H9 (cell line): ENCODE results near the gene SFXN5. TPM values are rescaled to one million over a fixed set of nuclear protein-coding genes. Genes with fewer than 3 reads are reported as not detected.
A peak's percentile ranks its signal among the peaks of the same experiment; 100 is the strongest.

Experiments used
- DNase-seq: peaks from one replicate; pipeline ENCODE4 v3.0.0-alpha.2; 2017
- H2AFZ ChIP-seq: one replicate; pipeline ENCODE4 v1.6.1; 2013; ENCODE audit warnings: mild to moderate bottlenecking, low read length, control low read depth, moderate library complexity
- H2AK5ac ChIP-seq: 2 replicates; pipeline ENCODE4 v1.6.1; 2013; ENCODE audit warnings: low read length, control low read depth, mixed read lengths; ENCODE audit not compliant: insufficient read length
- H2BK120ac ChIP-seq: one replicate; pipeline ENCODE4 v1.6.1; 2013; ENCODE audit warnings: low read depth, mild to moderate bottlenecking, low read length, control low read depth, inconsistent platforms; ENCODE audit not compliant: poor library complexity, severe bottlenecking
- H2BK12ac ChIP-seq: 2 replicates; pipeline ENCODE4 v1.6.1; 2013; ENCODE audit warnings: low read length, control low read depth, mixed read lengths, low read depth; ENCODE audit not compliant: insufficient read length
- H2BK15ac ChIP-seq: 2 replicates; pipeline ENCODE4 v1.6.1; 2013; ENCODE audit warnings: low read depth, low read length, control low read depth
- H2BK20ac ChIP-seq: one replicate; pipeline ENCODE4 v1.6.1; 2013; ENCODE audit warnings: low read depth, mild to moderate bottlenecking, low read length, control low read depth, inconsistent platforms; ENCODE audit not compliant: poor library complexity, severe bottlenecking
- H2BK5ac ChIP-seq: 2 replicates; pipeline ENCODE4 v1.6.1; 2013; ENCODE audit warnings: low read length, control low read depth, mixed read lengths; ENCODE audit not compliant: insufficient read length
- H3K14ac ChIP-seq: 2 replicates; pipeline ENCODE4 v1.6.1; 2013; ENCODE audit warnings: low read length, control low read depth; ENCODE audit not compliant: insufficient read depth
- H3K18ac ChIP-seq: 2 replicates; pipeline ENCODE4 v1.6.1; 2013; ENCODE audit warnings: low read depth, mild to moderate bottlenecking, mixed read lengths, low read length, control low read depth; ENCODE audit not compliant: insufficient read length
- H3K23ac ChIP-seq: 2 replicates; pipeline ENCODE4 v1.6.1; 2013; ENCODE audit warnings: low read length, control low read depth, mixed read lengths, low read depth; ENCODE audit not compliant: insufficient read length
- H3K23me2 ChIP-seq: 2 replicates; pipeline ENCODE4 v1.6.1; 2013; ENCODE audit warnings: low read depth, mild to moderate bottlenecking, mixed read lengths, low read length, control low read depth; ENCODE audit not compliant: insufficient read length, poor library complexity, severe bottlenecking
- H3K27ac ChIP-seq: 2 replicates; pipeline ENCODE4 v1.5.1; 2013; ENCODE audit warnings: low read length, control low read depth, mixed read lengths, low read depth; ENCODE audit not compliant: insufficient read length
- H3K27me3 ChIP-seq: 2 replicates; pipeline ENCODE4 v1.6.1; 2013; ENCODE audit warnings: low read length, control low read depth, inconsistent platforms; ENCODE audit not compliant: insufficient read depth
- H3K4ac ChIP-seq: 2 replicates; pipeline ENCODE4 v1.6.1; 2013; ENCODE audit warnings: low read depth, mild to moderate bottlenecking, control low read depth, inconsistent platforms, low read length, moderate library complexity
- H3K4me1 ChIP-seq: 2 replicates; pipeline ENCODE4 v1.6.1; 2013; ENCODE audit warnings: low read length, control low read depth, inconsistent platforms; ENCODE audit not compliant: insufficient read depth
- H3K4me2 ChIP-seq: 2 replicates; pipeline ENCODE4 v1.6.1; 2013; ENCODE audit warnings: low read length, control low read depth, mixed read lengths; ENCODE audit not compliant: insufficient read length, insufficient read depth
- H3K56ac ChIP-seq: 2 replicates; pipeline ENCODE4 v1.6.1; 2013; ENCODE audit warnings: low read depth, mild to moderate bottlenecking, mixed read lengths, low read length, control low read depth; ENCODE audit not compliant: insufficient read length
- H3K79me1 ChIP-seq: 2 replicates; pipeline ENCODE4 v1.6.1; 2013; ENCODE audit warnings: low read depth, mild to moderate bottlenecking, moderate library complexity, low read length, control low read depth, inconsistent platforms; ENCODE audit not compliant: insufficient read depth, poor library complexity, severe bottlenecking
- H3K79me2 ChIP-seq: 2 replicates; pipeline ENCODE4 v1.6.1; 2013; ENCODE audit warnings: low read length, control low read depth, inconsistent platforms; ENCODE audit not compliant: insufficient read depth
- H3K9ac ChIP-seq: 2 replicates; pipeline ENCODE4 v1.6.1; 2013; ENCODE audit warnings: low read length, control low read depth, mixed read lengths; ENCODE audit not compliant: insufficient read length; ENCODE audit errors: extremely low read depth
- H3K9me3 ChIP-seq: one replicate; pipeline ENCODE4 v1.6.1; 2013; ENCODE audit warnings: low read depth, low read length, inconsistent platforms; ENCODE audit not compliant: control insufficient read depth
- H3T11ph ChIP-seq: one replicate; pipeline ENCODE4 v1.6.1; 2013; ENCODE audit warnings: mild to moderate bottlenecking, low read length, control low read depth, inconsistent platforms
- H4K20me1 ChIP-seq: one replicate; pipeline ENCODE4 v1.6.1; 2013; ENCODE audit not compliant: control insufficient read depth, insufficient read length, insufficient read depth
- H4K5ac ChIP-seq: 2 replicates; pipeline ENCODE4 v1.6.1; 2013; ENCODE audit warnings: low read depth, mild to moderate bottlenecking, mixed read lengths, low read length, control low read depth; ENCODE audit not compliant: insufficient read length
- H4K8ac ChIP-seq: replicated peaks from 2 replicates; pipeline ENCODE4 v1.6.1; 2013; ENCODE audit warnings: low read length, control low read depth, mixed read lengths, low read depth; ENCODE audit not compliant: insufficient read length
- H4K91ac ChIP-seq: 2 replicates; pipeline ENCODE4 v1.6.1; 2013; ENCODE audit warnings: low read depth, mild to moderate bottlenecking, moderate library complexity, mixed read lengths, low read length, control low read depth; ENCODE audit not compliant: insufficient read length
- H3K27ac Mint-ChIP-seq, 3 experiments: 2 replicates in 2 of 3; 3 replicates in 1 of 3; pipeline ENCODE4 v1.8.0; 2020 to 2021; ENCODE audit warnings: mixed read lengths in 3 of 3, mild to moderate bottlenecking in 1 of 3, moderate library complexity in 1 of 3
- H3K27me3 Mint-ChIP-seq: 2 replicates; pipeline ENCODE4 v1.8.0; 2021; ENCODE audit warnings: low read depth, mild to moderate bottlenecking, moderate library complexity, mixed read lengths
- H3K36me3 Mint-ChIP-seq, 3 experiments: 2 replicates in 2 of 3; 3 replicates in 1 of 3; pipeline ENCODE4 v1.8.0; 2020 to 2021; ENCODE audit warnings: low read depth in 3 of 3, mixed read lengths in 3 of 3; ENCODE audit not compliant: insufficient read depth in 1 of 3
- H3K4me1 Mint-ChIP-seq, 2 experiments: 2 replicates each; pipeline ENCODE4 v1.8.0; 2020; ENCODE audit warnings: mixed read lengths in 2 of 2
- H3K4me3 Mint-ChIP-seq, 2 experiments: 2 replicates in 1 of 2; 3 replicates in 1 of 2; pipeline ENCODE4 v1.8.0; 2020 to 2021; ENCODE audit warnings: mild to moderate bottlenecking in 2 of 2, mixed read lengths in 2 of 2, moderate library complexity in 1 of 2
- H3K9me3 Mint-ChIP-seq, 2 experiments: 2 replicates in 1 of 2; 3 replicates in 1 of 2; pipeline ENCODE4 v1.8.0; 2020; ENCODE audit warnings: mild to moderate bottlenecking in 2 of 2, mixed read lengths in 2 of 2, moderate library complexity in 1 of 2
- WGBS: extraction: QIAGEN DNeasy Blood & Tissue Kit; methylation state at CpG from one replicate; pipeline ENCODE4 v1.1.7; 2013; ENCODE audit warnings: missing lambda C conversion rate, low lambda C conversion rate, mixed read lengths; ENCODE audit not compliant: insufficient read length; ENCODE audit errors: extremely low coverage; 5-methylcytosine and 5-hydroxymethylcytosine counted together
- total RNA-seq: library from RNA; stranded (reverse); gene quantifications from 2 replicates; pipeline ENCODE4 v1.2.1, GENCODE V29; 2021
- TF ChIP-seq, protein P1 (sequence below): fragments of 200-600 bp; sonication (generic); conservative IDR thresholded peaks from 3 replicates; pipeline ENCODE4 v1.8.0; 2021; ENCODE audit warnings: antibody characterized with exemption, mild to moderate bottlenecking

The SFXN5 gene
- total RNA-seq, 1 experiment from 2014 or later: 30.9 TPM

DNA sequence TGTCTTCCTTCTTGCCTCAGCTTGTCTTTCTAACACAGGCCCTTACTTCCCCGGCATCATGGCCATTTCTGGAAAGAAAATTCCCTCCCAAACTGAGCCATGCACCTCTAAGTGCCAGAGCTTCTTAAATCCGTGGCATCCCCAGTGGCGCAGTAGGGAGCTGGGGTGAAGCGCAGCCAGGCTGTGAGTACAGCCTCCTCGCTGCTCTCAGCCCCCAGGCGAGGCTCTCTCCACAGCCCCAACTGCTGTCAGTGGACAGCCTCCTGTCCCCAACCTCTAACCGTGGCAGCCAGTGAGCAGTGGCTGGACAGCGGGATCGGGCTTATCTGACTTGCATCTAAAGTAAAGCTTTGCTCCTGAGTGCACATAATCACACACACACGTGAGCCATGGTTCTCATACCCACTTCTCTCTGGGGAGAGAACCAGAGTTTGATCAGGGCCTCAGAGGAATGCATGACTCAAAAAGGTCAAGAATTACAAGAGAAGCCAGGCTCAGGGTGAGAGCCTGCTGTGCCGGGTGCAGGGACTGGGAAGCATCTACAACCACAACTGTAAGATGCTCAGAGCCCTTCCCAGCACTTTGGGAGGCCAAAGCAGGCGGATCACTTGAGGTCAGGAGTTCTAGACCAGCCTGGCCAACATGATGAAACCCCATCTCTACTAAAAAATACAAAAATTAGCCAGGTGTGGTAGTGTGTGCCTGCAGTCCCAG lies 50.7 kb downstream of the SFXN5 start:
- Histone ChIP-seq H2BK12ac (no peak overlapping the region), H3K4me1 (no peaks in the 10 kb centered on the region), H4K91ac (no peak overlapping the region), H4K5ac (no peak overlapping the region), H4K8ac (no peak overlapping the region), H4K20me1 (no peaks in the 10 kb centered on the region), H3T11ph (no peak overlapping the region), H3K56ac (no peak overlapping the region), H2BK5ac (no peak overlapping the region), H3K79me2 (no peaks in the 10 kb centered on the region), H3K79me1 (no peaks in the 10 kb centered on the region), H3K23ac (no peak overlapping the region), H3K18ac (no peak overlapping the region), H3K27ac (no peak overlapping the region), H2BK120ac (no peak overlapping the region), H3K4ac (no peak overlapping the region), H2AFZ (no peak overlapping the region), H3K9me3 (no peaks in the 10 kb centered on the region), H3K9ac (no peak overlapping the region), H3K27me3 (no peaks in the 10 kb centered on the region), H2AK5ac (no peak overlapping the region), H3K4me2 (no peak overlapping the region), H2BK20ac (no peak overlapping the region), H3K14ac (no peak overlapping the region), H2BK15ac (no peak overlapping the region), H3K23me2 (no peaks in the 10 kb centered on the region)
- Mint-ChIP-seq H3K4me1 (peaks cover 5% of the 10 kb centered on the region in 2 experiments), H3K36me3 (peaks cover 1 to 12% (median 5%) of the 10 kb centered on the region in 3 experiments; a peak in 4 of 7 replicates), H3K9me3 (no peaks in the 10 kb centered on the region), H3K27ac (peak overlapping the region; percentile 25 to 61 (median 61); a peak in 4 of 7 replicates), H3K27me3 (no peaks in the 10 kb centered on the region), H3K4me3 (no peak overlapping the region)
- TF ChIP-seq, protein P1, sequence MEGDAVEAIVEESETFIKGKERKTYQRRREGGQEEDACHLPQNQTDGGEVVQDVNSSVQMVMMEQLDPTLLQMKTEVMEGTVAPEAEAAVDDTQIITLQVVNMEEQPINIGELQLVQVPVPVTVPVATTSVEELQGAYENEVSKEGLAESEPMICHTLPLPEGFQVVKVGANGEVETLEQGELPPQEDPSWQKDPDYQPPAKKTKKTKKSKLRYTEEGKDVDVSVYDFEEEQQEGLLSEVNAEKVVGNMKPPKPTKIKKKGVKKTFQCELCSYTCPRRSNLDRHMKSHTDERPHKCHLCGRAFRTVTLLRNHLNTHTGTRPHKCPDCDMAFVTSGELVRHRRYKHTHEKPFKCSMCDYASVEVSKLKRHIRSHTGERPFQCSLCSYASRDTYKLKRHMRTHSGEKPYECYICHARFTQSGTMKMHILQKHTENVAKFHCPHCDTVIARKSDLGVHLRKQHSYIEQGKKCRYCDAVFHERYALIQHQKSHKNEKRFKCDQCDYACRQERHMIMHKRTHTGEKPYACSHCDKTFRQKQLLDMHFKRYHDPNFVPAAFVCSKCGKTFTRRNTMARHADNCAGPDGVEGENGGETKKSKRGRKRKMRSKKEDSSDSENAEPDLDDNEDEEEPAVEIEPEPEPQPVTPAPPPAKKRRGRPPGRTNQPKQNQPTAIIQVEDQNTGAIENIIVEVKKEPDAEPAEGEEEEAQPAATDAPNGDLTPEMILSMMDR: no peak
- no peak for DNase-seq
- no CpG with 5 or more reads among the region's 12 CpGs for WGBS
